ENCODE results near the gene PCDHA5. TPM values are rescaled to one million over a fixed set of nuclear protein-coding genes. Genes with fewer than 3 reads are reported as not detected.

The PCDHA5 gene
- total RNA-seq, 1 donor from 2014 or later = not detected

Other genes with a start within 250 kb of the PCDHA5 start
- gene CD14, start 188.4 kb upstream of the PCDHA5 start, total RNA-seq = 1.4 and 6.8 TPM in 2 replicates
- 9.9 and 26.2 TPM in 2 replicates for gene TMCO6, start 182.2 kb upstream of the PCDHA5 start, total RNA-seq
- 26.5 and 27.9 TPM in 2 replicates for gene NDUFA2, start 174.0 kb upstream of the PCDHA5 start, total RNA-seq
- 62.4 and 66.5 TPM in 2 replicates for gene IK, start 173.8 kb upstream of the PCDHA5 start, total RNA-seq
- gene WDR55, start 156.7 kb upstream of the PCDHA5 start, total RNA-seq = 31.5 and 57.8 TPM in 2 replicates
- 0.43 TPM in 1 of 2 replicates, not detected in the other for gene DND1, start 148.0 kb upstream of the PCDHA5 start, total RNA-seq
- 36.7 and 59.8 TPM in 2 replicates for gene HARS1, start 130.2 kb upstream of the PCDHA5 start, total RNA-seq
- 30.9 and 45.3 TPM in 2 replicates for gene HARS2, start 130.2 kb upstream of the PCDHA5 start, total RNA-seq
- 44.5 and 49.2 TPM in 2 replicates for gene ZMAT2, start 121.2 kb upstream of the PCDHA5 start, total RNA-seq
- gene PCDHA1, start 35.5 kb upstream of the PCDHA5 start, total RNA-seq = not detected in 2 replicates
- gene PCDHA2, start 26.8 kb upstream of the PCDHA5 start, total RNA-seq = not detected in 2 replicates
- gene PCDHA3, start 20.6 kb upstream of the PCDHA5 start, total RNA-seq = under 0.01 TPM in 2 replicates
- 0.21 and 1.2 TPM in 2 replicates for gene PCDHA4, start 14.5 kb upstream of the PCDHA5 start, total RNA-seq
- 0.43 and 0.48 TPM in 2 replicates for gene PCDHA6, start 6.3 kb downstream of the PCDHA5 start, total RNA-seq
- under 0.01 and 0.48 TPM in 2 replicates for gene PCDHA7, start 12.7 kb downstream of the PCDHA5 start, total RNA-seq
- gene PCDHA8, start 19.6 kb downstream of the PCDHA5 start, total RNA-seq = not detected in 2 replicates
- gene PCDHA9, start 26.8 kb downstream of the PCDHA5 start, total RNA-seq = under 0.01 TPM in 2 replicates
- under 0.01 and 0.48 TPM in 2 replicates for gene PCDHA10, start 34.3 kb downstream of the PCDHA5 start, total RNA-seq
- gene PCDHA11, start 47.3 kb downstream of the PCDHA5 start, total RNA-seq = 0.48 and 1.7 TPM in 2 replicates
- 0.21 and 0.48 TPM in 2 replicates for gene PCDHA12, start 53.7 kb downstream of the PCDHA5 start, total RNA-seq
- gene PCDHA13, start 60.5 kb downstream of the PCDHA5 start, total RNA-seq = 0.24 TPM in 1 of 2 replicates, not detected in the other
- 0.48 and 0.85 TPM in 2 replicates for gene PCDHAC1, start 104.7 kb downstream of the PCDHA5 start, total RNA-seq
- gene PCDHAC2, start 144.9 kb downstream of the PCDHA5 start, total RNA-seq = 1.9 and 16.0 TPM in 2 replicates
- not detected in 2 replicates for gene PCDHB1, start 229.8 kb downstream of the PCDHA5 start, total RNA-seq